Gastrocnemius medialis (tissue), 4 donors: ENCODE data around the gene MAP1LC3B2. TPM values are rescaled to one million over a fixed set of nuclear protein-coding genes. Genes with fewer than 3 reads are reported as not detected.
"Not testable (repeated sequence)": the region's sequence is repeated elsewhere in the genome, so short reads cannot be mapped to it uniquely, and the experiment has no call there.

Experiments used
- ATAC-seq, 2 donors: fragments of 150-250 bp; one replicate each; pipeline ENCODE4 v1.9.1; 2016
- DNase-seq, 2 donors: peaks; one replicate each; pipeline ENCODE4 v3.0.0-alpha.2; 2019
- H3K27ac ChIP-seq, 4 donors: fragments of 200-600 bp; sonication (generic); 1 replicate in 1 of 4; 2 replicates in 3 of 4; pipeline ENCODE4 v1.5.1; 2016 to 2018; ENCODE audit warnings: mild to moderate bottlenecking in 2 of 4, moderate library complexity in 1 of 4
- H3K27me3 ChIP-seq, 3 donors: fragments of 200-600 bp; sonication (generic) in 2 of 3; 1 replicate in 1 of 3; 2 replicates in 2 of 3; pipeline versions ENCODE4 v1.5.1 to v1.6.0; 2016 to 2019; ENCODE audit warnings: mild to moderate bottlenecking in 1 of 3, moderate library complexity in 1 of 3
- H3K36me3 ChIP-seq, 2 donors: fragments of 200-600 bp; sonication (generic) in 1 of 2; one replicate each; pipeline ENCODE4 v1.5.1; 2017 to 2018
- H3K4me1 ChIP-seq, 2 donors: fragments of 200-600 bp; sonication (generic) in 1 of 2; one replicate each; pipeline ENCODE4 v1.5.1; 2016 to 2017; ENCODE audit warnings: mild to moderate bottlenecking in 2 of 2
- H3K4me3 ChIP-seq, 4 donors: fragments of 200-600 bp; sonication (generic) in 3 of 4; 1 replicate in 1 of 4; 2 replicates in 3 of 4; pipeline ENCODE4 v1.5.1; 2016 to 2019; ENCODE audit warnings: mild to moderate bottlenecking in 2 of 4
- H3K9me3 ChIP-seq, 3 donors: fragments of 200-600 bp; sonication (generic) in 2 of 3; 1 replicate in 1 of 3; 2 replicates in 2 of 3; pipeline ENCODE4 v1.5.1; 2016 to 2019
- POLR2A ChIP-seq, 2 donors: fragments of 450-650 bp; IDR thresholded peaks; one replicate each; pipeline ENCODE4 v1.6.1; 2017; ENCODE audit warnings: antibody characterized with exemption in 2 of 2, mild to moderate bottlenecking in 2 of 2, moderate library complexity in 2 of 2
- in situ Hi-C, 4 donors: fragments of 200-750 bp; cut with MboI; loops; one replicate each; pipeline versions ENCODE4 v1.15.0 to v1.8.0; 2017; ENCODE audit warnings: low sequenced_read_pairs in 4 of 4
- intact Hi-C: fragments of 100-400 bp; cut with DNase I; formaldehyde crosslinking; loops from one replicate; pipeline ENCODE4 v1.15.1; 2023; ENCODE audit warnings: low total_unique reads
- total RNA-seq, 4 donors: library from RNA; depleted of rRNA; stranded (reverse); fragments of >200 nt; gene quantifications; one replicate each; pipeline versions ENCODE4 v1.1.0 to v1.2.3, GENCODE V29; 2016
- TF ChIP-seq, protein P1 (sequence below), 5 experiments: fragments of 450-650 bp in 3 of 5; fragments of 200-600 bp in 2 of 5; sonication (generic) in 2 of 5; IDR thresholded peaks in 4 of 5; conservative IDR thresholded peaks in 1 of 5; 1 replicate in 4 of 5; 2 replicates in 1 of 5; pipeline ENCODE4 v1.5.1; 2016 to 2019; ENCODE audit warnings: antibody characterized with exemption in 5 of 5, mild to moderate bottlenecking in 3 of 5, moderate library complexity in 3 of 5

The MAP1LC3B2 gene
- total RNA-seq, 4 donors from 2014 or later, result 0.68 to 2.5 (median 1.4) TPM

GRCh38 chr12:116564080-116564479, 4.9 kb downstream of the MAP1LC3B2 start:
- in situ Hi-C loops, result no loop called here
- no peaks in the 10 kb centered on the region for H3K27me3 ChIP-seq
- intact Hi-C loops, result no loop called here
- peaks cover 5 to 9% of the 10 kb centered on the region in 2 donors for H3K4me1 ChIP-seq
- TF ChIP-seq, protein P1, sequence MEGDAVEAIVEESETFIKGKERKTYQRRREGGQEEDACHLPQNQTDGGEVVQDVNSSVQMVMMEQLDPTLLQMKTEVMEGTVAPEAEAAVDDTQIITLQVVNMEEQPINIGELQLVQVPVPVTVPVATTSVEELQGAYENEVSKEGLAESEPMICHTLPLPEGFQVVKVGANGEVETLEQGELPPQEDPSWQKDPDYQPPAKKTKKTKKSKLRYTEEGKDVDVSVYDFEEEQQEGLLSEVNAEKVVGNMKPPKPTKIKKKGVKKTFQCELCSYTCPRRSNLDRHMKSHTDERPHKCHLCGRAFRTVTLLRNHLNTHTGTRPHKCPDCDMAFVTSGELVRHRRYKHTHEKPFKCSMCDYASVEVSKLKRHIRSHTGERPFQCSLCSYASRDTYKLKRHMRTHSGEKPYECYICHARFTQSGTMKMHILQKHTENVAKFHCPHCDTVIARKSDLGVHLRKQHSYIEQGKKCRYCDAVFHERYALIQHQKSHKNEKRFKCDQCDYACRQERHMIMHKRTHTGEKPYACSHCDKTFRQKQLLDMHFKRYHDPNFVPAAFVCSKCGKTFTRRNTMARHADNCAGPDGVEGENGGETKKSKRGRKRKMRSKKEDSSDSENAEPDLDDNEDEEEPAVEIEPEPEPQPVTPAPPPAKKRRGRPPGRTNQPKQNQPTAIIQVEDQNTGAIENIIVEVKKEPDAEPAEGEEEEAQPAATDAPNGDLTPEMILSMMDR (IDR thresholded peaks at IDR 0.05 in 4 of 5, conservative IDR thresholded peaks at IDR 0.05 in 1 of 5), result no peak
- TF ChIP-seq POLR2A (IDR thresholded peaks at IDR 0.05), result no peak
- no peaks in the 10 kb centered on the region for H3K9me3 ChIP-seq
- no peak for DNase-seq
- H3K36me3 ChIP-seq, result no peaks in the 10 kb centered on the region
- no peak overlapping the region for H3K27ac ChIP-seq
- ATAC-seq, result no peak
- no peak overlapping the region for H3K4me3 ChIP-seq

GRCh38 chr12:116565221-116565620, 6.0 kb downstream of the MAP1LC3B2 start:
- in situ Hi-C loops, H3K27me3 ChIP-seq, H3K36me3 ChIP-seq, intact Hi-C loops, H3K4me3 ChIP-seq, DNase-seq, ATAC-seq, H3K4me1 ChIP-seq, H3K9me3 ChIP-seq, H3K27ac ChIP-seq: not testable (repeated sequence)

DNA sequence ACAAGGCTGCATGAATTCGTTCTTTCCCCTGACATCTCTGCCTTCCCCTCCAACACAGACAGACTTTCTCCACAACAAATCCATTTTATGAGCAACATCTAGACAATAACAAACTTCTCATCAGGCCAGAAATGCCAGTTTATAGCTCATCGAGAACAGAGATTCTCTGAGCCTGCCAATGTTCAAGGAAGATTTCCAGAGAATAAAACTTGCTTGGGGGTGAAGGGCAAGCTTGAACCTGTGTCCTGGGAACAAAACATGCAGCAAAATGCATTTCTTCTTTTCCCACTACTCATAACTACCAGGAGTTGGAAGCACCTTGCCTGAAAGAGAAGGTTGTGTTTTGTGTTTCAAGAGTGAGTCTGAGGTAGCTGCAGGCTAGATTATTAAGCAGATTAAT, 6.8 kb downstream of the MAP1LC3B2 start:
- in situ Hi-C loops (no loop called here), intact Hi-C loops (no loop called here)
- DNase-seq (no peak), ATAC-seq (no peak)
- Histone ChIP-seq H3K4me3 (no peak overlapping the region), H3K36me3 (no peaks in the 10 kb centered on the region), H3K27me3 (no peaks in the 10 kb centered on the region), H3K9me3 (no peaks in the 10 kb centered on the region), H3K4me1 (no peaks in the 10 kb centered on the region), H3K27ac (no peak overlapping the region)
- TF ChIP-seq, protein P1 (IDR thresholded peaks at IDR 0.05 in 4 of 5, conservative IDR thresholded peaks at IDR 0.05 in 1 of 5), result no peak
- no peak for TF ChIP-seq POLR2A (IDR thresholded peaks at IDR 0.05)

- Histone ChIP-seq H3K27ac (no peak overlapping the region), H3K27me3 (no peaks in the 10 kb centered on the region), H3K4me1 (no peaks in the 10 kb centered on the region), H3K36me3 (no peaks in the 10 kb centered on the region), H3K4me3 (no peak overlapping the region), H3K9me3 (no peaks in the 10 kb centered on the region)
- DNase-seq (no peak), ATAC-seq (no peak)
- in situ Hi-C loops, result no loop called here
- intact Hi-C loops, result no loop called here
- no peak for TF ChIP-seq POLR2A (IDR thresholded peaks at IDR 0.05)
- TF ChIP-seq, protein P1 (IDR thresholded peaks at IDR 0.05 in 4 of 5, conservative IDR thresholded peaks at IDR 0.05 in 1 of 5), result no peak
Measured at GRCh38 chr12:116568203-116568602, 9.0 kb downstream of the MAP1LC3B2 start.

- Histone ChIP-seq H3K36me3 (no peaks in the 10 kb centered on the region), H3K4me3 (no peak overlapping the region), H3K4me1 (no peaks in the 10 kb centered on the region), H3K27me3 (no peaks in the 10 kb centered on the region), H3K27ac (no peak overlapping the region), H3K9me3 (no peaks in the 10 kb centered on the region)
- intact Hi-C loops, result no loop called here
- TF ChIP-seq, protein P1 (IDR thresholded peaks at IDR 0.05 in 4 of 5, conservative IDR thresholded peaks at IDR 0.05 in 1 of 5), result no peak
- no peak for TF ChIP-seq POLR2A (IDR thresholded peaks at IDR 0.05)
- in situ Hi-C loops, result no loop called here
- no peak for ATAC-seq
- DNase-seq, result no peak
Measured at GRCh38 chr12:116571089-116571488, 11.9 kb downstream of the MAP1LC3B2 start.
